BJ (cell line): Measurements from ENCODE around the gene ZNF385B. TPM values are rescaled to one million over a fixed set of nuclear protein-coding genes. Genes with fewer than 3 reads are reported as not detected.

Experiments used
- CTCF ChIA-PET: fragments of 350-600 bp; formaldehyde crosslinking; extraction: SDS; loops from one replicate; lab custom pipeline; 2021; ENCODE audit warnings: antibody characterized with exemption, inconsistent platforms; lab: Yijun Ruan, JAX
- POLR2A ChIA-PET: fragments of 300-600 bp; sonication (Branson Sonifier 250); formaldehyde crosslinking; extraction: SDS; loops from one replicate; lab custom pipeline; 2021; ENCODE audit warnings: antibody characterized with exemption; lab: Charles Lee
- DNase-seq: peaks from one replicate; pipeline ENCODE4 v3.0.0-alpha.2; 2011; ENCODE audit warnings: low read depth
- H3K27me3 ChIP-seq: 2 replicates; pipeline ENCODE4 v1.6.0; 2011; ENCODE audit warnings: low read length; ENCODE audit not compliant: control insufficient read depth, insufficient read depth
- H3K36me3 ChIP-seq: 2 replicates; pipeline ENCODE4 v1.5.1; 2011; ENCODE audit warnings: low read length; ENCODE audit not compliant: control insufficient read depth, insufficient read depth
- H3K4me3 ChIP-seq: 2 replicates; pipeline ENCODE4 v1.5.1; 2011; ENCODE audit warnings: low read depth, mild to moderate bottlenecking, control low read depth, low read length
- polyA plus RNA-seq: library from polyadenylated mRNA; depleted of rRNA; stranded (reverse); fragments of >200 nt; gene quantifications from 2 replicates; pipeline ENCODE4 v1.2.3, GENCODE V29; 2011
- TF ChIP-seq, protein P1 (sequence below): IDR thresholded peaks from 2 replicates; pipeline ENCODE4 v1.5.1; 2011; ENCODE audit warnings: low read depth, mild to moderate bottlenecking, control low read depth, inconsistent platforms, low read length, moderate library complexity; ENCODE audit not compliant: insufficient read depth

ZNF385B gene
- polyA plus RNA-seq, 1 experiment: 0.22 TPM

DNA sequence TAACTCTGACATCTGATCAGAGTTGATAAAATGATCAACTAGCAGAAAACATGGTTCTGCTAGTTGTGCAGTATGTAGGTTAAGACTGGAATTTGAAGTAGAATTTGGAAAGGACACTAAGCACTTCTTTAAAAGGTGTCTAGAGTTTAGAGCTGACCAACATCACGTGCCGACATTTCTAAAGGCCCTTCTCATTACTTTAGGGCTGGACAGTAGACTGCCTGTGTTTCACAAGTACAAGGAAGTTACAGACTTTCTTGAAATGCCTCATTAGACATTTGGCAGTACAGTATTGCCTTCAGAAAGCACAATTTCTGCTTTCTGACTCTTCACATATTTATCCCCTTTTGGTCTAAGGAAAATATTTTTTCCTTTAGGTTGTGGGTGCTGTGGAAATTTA, 255.3 kb downstream of the ZNF385B start:
- TF ChIP-seq, protein P1, sequence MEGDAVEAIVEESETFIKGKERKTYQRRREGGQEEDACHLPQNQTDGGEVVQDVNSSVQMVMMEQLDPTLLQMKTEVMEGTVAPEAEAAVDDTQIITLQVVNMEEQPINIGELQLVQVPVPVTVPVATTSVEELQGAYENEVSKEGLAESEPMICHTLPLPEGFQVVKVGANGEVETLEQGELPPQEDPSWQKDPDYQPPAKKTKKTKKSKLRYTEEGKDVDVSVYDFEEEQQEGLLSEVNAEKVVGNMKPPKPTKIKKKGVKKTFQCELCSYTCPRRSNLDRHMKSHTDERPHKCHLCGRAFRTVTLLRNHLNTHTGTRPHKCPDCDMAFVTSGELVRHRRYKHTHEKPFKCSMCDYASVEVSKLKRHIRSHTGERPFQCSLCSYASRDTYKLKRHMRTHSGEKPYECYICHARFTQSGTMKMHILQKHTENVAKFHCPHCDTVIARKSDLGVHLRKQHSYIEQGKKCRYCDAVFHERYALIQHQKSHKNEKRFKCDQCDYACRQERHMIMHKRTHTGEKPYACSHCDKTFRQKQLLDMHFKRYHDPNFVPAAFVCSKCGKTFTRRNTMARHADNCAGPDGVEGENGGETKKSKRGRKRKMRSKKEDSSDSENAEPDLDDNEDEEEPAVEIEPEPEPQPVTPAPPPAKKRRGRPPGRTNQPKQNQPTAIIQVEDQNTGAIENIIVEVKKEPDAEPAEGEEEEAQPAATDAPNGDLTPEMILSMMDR: no peak
- CTCF ChIA-PET: no interaction called here

DNA sequence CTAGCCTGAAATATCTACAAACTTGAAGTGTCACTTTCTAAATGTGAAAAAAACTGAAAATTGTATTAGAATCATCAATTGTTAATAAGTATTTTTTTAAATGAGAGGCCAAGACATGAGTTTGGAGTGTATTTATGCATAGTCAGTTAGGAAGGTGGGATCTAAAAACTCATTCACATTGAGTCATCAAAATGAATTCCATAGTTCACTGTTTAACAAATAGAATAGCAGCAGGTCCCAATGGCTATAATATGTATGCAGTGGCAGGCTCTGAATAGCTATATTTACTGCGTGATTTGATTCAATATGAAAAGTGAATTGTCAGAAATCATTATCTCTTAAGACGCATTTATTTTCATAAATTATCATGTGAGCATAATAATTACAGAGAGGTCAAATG, 256.1 kb downstream of the ZNF385B start:
- Histone ChIP-seq H3K27me3 (no peaks in the 10 kb centered on the region), H3K36me3 (no peaks in the 10 kb centered on the region), H3K4me3 (no peak overlapping the region)
- TF ChIP-seq, protein P1: no peak
- DNase-seq: no peak
- ChIA-PET CTCF (no interaction called here), POLR2A (no interaction called here)

More for the DNA sequence above, 255.3 kb downstream of the ZNF385B start:
- DNase-seq: no peak
- Histone ChIP-seq H3K36me3 (no peaks in the 10 kb centered on the region), H3K27me3 (no peaks in the 10 kb centered on the region), H3K4me3 (no peak overlapping the region)
- POLR2A ChIA-PET: no interaction called here

DNA sequence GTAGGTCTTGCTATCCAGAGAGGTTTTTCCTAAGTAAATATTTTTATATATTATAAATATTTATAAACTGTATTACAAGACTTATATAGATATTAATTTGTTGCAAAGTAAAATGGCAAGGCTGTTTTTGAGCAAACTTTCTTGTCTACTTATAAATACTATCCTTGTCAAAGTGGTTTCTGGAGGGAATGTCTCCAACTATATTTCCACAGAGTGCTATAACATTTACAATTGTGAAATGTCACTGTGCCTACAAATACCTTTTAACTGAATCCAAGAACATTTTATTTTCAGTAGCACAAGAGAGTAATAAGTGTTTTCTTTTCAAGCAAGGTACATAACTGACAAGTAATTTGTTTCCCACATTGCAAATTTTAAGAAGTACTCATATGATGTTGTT, 256.8 kb downstream of the ZNF385B start:
- DNase-seq: no peak
- H3K36me3 ChIP-seq: no peaks in the 10 kb centered on the region
- ChIA-PET POLR2A (no interaction called here), CTCF (no interaction called here)
- TF ChIP-seq, protein P1: no peak
- no peaks in the 10 kb centered on the region for H3K27me3 ChIP-seq
- no peak overlapping the region for H3K4me3 ChIP-seq

DNA sequence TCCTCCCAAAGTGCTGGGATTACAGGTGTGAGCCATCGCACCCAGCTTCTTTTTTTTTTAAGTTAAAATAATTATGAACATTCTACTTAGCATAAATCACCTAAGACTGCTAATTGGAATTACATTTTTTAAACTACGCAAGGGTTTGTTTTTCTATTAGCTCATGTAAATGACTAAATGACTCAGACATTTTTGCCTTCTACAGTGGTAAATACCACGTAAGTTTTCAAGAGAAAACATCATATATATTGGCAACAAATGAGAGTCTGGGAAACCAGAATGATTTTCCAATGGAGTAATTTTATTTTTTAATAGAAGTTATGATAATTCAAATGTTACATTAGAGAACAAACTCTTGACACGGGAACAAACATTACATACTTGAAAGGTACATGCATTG, 259.0 kb downstream of the ZNF385B start:
- no peaks in the 10 kb centered on the region for H3K36me3 ChIP-seq
- POLR2A ChIA-PET: no interaction called here

DNA sequence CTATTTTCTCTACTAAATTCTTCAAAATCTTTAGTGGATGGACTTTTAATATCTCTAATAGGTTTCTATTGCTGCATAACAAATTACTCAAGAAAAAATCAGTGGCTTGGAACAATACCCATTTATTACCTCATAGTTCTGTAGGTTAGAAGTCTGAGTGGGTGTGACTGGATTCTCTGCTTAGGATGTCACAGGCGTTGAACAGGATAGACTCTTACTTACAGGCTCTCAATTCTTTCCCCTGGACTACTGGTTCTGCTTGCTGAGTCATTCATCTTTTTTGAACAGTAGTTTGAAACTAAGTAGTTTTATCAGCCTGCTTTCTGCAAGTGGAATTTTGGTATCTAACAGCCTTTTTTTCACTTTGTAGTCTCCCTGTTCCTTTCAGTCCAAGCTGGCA, 265.4 kb downstream of the ZNF385B start:
- H3K36me3 ChIP-seq: no peaks in the 10 kb centered on the region
- CTCF ChIA-PET: interaction anchor here (1.0 to 2.6 kb wide), 3 partner anchors 18 to 153 kb away, joined by 4 to 6 read pairs (median 4); no protein-coding TSS in a partner anchor
- H3K4me3 ChIP-seq: no peak overlapping the region
- POLR2A ChIA-PET: no interaction called here
- no peaks in the 10 kb centered on the region for H3K27me3 ChIP-seq
- DNase-seq: no peak
- TF ChIP-seq, protein P1: no peak

More for the DNA sequence above, 259.0 kb downstream of the ZNF385B start:
- Histone ChIP-seq H3K4me3 (no peak overlapping the region), H3K27me3 (no peaks in the 10 kb centered on the region)
- no peak for DNase-seq
- TF ChIP-seq, protein P1: no peak
- CTCF ChIA-PET: interaction anchor here (1.3 kb wide), 1 partner anchor 10 kb away, joined by 3 read pairs; no protein-coding TSS in a partner anchor
